ENCODE data around the gene ANKRD50. TPM values are rescaled to one million over a fixed set of nuclear protein-coding genes. Genes with fewer than 3 reads are reported as not detected.

The ANKRD50 gene
- total RNA-seq, 1 donor from 2014 or later = 114 TPM

DNA sequence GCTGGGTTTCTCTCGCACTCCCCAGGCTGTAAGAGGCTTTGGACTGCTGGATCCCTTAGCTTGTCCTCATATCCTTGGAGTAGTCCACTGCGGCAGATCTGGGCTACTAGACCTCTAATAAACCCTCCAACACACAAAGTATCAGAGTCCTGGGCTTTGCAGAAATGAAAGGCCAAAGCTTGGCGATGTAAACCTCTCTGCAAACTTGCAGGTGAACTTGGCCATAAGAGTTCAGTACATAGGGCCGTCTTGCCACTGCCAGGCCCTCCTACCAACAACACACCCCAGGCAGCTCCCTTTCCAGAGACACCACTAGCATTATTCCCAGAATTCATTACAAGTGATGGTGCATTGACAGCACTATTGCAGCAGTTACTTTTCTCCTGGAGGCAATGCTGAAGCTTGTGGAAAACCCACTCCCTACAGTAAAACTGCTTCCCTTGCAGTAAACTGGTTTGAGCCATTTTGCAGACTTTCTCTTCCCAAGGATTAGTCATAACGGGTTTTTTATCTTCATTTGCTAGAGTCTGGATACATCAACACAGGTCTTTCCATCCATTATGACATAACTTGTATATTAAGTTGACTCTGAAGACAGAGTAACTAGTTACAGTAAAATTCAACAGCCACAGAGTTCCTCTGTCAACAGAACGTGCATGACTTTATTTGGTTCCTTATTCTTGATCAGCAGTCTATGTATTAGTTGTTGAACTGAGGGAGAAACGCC is 2.4 kb downstream of the ANKRD50 start:
- no peak for DNase-seq

DNA sequence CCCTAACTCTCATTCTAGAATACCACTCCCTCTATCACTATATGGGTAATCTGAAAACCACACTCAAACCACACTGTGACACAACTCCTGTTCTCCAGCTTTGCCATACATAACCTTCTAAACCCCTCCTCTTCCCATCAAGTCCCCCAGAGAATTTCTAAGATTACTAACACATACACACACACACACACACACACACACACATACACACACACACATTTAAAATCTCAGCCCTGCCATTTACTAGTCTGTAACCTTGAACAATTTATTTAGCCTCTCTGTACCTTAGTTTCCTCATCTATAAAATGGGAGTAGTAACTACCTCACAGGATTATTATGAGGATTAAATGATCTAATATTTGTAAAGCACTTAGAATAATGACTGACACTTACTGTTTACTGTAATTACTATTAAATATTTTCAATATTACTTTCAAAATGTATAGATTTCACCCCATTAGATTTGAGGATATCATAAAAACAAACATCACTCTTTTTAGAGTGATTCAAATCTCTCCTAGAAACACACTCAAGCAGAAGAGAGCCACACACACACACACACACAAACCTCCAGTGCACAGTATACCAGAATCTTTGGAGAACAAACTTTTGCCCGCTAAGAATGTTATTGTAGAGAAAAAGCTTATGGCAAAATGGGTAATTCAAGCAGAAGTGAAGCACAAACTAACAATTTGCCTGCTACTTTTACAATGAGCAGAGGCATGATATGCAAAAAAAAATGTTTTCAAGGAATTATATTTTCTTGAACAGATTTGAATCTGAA is 3.8 kb downstream of the ANKRD50 start:
- DNase-seq = no peak

DNA sequence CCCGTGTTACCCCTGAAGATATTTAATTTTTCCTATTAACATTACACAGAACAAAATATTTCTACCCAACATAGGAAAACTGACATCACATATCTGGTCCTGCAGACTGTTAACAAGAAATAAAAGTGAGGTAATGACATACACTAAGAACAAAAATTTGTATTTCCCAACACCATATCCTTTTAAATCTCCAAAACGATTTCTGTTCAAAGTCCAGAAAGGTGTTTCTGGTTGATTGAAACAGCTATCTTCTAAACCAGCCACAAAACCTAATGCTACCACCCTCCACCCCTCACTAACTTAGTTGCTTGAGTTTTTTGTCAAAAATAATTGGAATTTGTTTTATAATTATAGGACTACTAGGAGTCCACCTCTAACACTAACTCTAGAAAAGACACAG is 7.1 kb downstream of the ANKRD50 start:
- no peak for DNase-seq

DNA sequence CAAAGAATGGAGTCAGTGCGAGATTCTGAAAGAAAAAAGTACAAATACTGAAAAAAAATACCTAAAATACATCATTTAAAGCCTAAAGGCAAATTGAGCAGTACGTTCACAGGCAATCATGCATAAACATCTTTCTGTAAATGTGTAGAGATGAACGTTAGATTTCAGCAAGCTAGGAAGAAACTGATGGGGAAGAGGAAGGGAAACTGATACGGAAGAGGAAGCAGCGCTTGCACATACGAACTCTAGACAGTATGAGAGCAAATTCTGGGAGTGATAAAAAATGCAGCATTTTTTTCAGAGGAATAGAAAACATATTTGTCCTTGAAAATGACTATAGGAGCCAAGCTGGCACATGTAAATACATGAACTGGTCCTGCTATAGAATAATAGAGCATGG is 9.4 kb downstream of the ANKRD50 start:
- DNase-seq = no peak

DNA sequence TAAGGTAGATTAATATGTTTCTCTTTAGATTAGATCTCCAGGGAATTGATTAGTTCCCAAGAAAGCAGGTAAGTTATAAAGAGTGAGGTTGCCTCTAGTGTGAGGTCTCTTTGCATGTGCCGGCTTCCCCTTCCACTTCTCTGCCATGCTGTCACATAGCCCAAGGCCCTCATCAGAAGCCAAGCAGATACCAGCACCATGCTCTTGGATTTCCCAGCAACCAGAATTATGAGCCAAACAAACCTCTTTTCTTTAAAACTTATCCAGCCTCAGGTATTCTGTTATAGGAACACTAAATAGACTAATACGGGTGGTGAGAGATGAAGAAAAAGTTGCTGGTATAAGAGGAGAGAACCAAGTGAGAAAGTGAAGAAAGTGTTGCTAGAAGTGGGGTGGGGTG is 15.1 kb downstream of the ANKRD50 start:
- DNase-seq = no peak

DNA sequence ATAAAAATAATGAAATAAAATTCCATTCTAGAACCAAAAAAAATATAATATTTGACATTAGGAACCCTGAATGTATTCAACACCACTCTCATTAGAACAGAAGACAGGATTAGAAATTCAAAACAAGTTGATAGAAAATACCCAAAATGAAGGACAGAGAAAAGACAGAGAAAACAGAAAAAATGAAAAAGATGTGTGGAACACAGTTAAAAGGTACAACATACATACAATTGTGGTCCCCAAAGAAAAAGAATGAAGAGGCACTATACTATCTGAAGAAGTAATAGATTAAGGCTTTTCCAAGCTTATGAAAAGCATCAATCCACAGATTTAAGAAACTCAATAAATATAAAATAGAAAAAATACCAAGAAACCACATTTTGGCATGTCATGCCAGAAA is 16.4 kb downstream of the ANKRD50 start:
- DNase-seq = no peak

DNA sequence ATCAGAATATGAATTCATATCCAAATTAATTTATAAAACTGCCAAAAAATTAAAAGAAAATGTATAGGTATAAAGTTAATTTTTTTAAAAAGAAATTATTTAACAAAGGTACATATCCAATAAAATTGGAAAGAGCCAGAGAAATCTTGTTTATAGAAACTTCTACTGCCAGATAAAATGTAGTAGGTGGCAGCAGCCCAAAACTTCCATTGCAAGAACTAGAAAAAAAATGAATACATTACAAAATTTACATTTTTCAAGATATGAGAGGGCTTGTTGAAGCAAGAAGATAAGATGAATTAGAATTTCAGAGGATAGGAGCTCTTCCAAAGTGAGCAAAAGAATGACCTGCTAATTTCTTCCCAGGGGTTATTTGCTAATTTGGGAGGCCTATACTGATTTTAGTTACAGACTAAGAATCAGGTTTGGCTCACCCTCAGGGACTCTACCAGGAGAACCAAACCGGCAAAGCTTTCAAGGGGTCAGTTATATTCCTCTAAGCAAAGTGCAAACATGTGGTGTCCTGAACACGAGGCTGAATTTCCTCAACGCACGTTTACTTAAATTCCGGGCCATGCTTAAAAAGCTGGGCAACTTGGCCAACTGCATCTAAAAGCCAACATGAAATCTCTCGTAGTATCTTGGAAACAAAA is 17.5 kb downstream of the ANKRD50 start:
- no peak for DNase-seq

DNA sequence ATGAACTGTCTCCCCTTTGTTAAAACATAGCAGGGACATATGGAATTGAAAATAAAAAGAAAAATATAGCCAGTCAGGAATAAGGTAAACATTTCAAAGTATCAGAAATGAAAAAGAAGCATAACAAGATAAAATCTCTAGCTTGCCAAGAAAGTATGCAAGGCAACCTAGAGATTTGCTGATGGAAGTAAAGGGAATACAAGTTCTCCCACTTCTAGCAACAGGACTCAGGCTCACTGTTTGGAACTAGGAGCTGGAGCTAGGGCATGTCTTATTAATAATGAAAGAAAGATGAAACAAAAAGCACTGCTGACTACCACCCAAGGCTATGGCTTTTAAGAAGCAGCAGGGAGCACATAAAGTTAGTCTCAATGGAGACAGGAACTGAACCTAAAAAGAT is 18.2 kb downstream of the ANKRD50 start:
- no peak for DNase-seq

DNA sequence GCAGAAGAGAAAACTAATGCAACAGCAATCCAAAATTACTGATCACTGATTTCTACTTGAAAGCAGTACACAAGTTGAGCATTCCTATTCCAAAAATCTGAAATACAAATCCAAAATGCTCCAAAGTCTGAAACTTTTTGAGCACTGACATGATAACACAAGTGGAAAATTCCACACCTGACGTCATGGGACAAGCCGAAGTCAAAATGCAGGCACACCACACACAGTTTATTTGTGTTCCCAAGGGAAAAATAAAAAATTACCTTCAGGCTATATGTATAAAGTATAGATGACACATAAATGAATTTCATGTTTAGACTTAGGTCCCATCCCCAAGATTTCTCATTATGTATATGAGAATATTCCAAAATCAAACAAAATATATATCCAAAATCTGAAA is 20.7 kb downstream of the ANKRD50 start:
- DNase-seq = no peak

DNA sequence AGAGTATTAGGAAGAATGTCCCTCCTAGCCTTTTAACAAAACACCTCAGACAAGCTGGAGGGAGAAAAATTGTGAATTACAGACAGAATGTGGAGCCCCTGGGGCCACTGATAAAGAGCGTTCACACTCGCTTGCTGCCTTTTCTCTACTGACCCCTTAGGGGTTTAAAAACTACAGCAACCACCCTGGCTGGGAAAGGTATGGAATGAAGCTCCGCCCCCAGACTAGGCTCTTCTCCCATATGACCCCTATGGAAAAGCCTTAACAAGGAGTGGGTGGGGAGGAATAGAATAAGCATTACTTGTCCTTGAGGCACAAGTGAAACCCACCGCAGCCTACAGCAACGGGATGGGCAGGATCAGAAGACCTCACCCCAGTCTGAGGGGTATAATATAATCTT is 26.3 kb downstream of the ANKRD50 start:
- DNase-seq = no peak

DNA sequence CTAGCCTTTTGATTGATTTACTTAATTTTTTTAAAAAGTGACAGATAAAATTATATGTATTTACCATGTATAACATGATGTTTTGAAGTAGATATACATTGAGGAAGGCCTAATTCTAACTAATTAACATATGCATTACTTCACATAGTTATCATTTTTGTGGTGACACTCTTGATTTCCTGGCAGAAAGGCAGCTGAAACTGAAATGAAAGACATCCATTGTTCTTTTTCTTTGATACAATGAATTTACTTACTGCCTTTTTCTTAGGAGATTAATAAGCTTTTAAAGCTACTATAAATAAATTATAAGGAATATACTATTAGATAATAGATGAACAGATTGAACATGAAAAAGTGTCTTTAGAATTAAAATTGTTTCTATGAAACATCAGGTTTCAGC is 26.7 kb downstream of the ANKRD50 start:
- DNase-seq = no peak

DNA sequence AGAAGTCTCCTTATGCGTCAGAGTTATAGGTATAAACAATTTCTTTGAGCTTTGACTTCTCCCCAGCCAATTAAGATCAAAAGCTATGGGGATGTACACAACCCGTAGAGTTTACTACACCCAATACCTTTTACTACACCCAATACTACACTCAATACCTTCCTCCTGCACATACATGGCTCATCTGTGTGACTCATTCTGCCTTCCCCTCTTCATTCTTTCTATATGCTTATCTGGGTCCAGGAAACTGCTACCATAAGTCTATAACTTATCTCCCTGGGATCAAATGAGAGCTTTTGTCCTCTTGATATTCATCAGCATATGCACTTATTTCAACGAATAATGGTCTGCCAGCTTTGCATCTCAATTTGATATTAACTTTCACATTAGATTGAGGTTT is 28.2 kb downstream of the ANKRD50 start:
- DNase-seq = no peak

DNA sequence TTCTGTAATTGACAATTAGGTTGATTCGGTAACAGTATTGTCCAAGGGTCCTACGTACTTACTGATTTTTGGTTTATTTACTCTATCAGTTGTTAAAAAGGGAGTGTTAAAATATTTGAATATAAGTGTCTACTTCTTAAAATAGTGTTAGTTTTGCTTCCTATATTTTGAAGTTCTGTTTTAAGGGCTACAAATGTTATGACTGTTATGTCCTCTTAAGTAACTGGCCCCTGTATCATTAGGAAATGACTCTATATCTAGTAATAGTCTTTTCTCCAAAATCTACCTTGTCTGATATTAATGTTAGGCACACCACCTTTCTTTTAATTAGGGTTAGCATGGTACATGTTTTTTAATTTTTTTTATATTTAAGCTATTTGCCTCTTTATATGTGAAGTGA is 30.1 kb downstream of the ANKRD50 start:
- no peak for DNase-seq

DNA sequence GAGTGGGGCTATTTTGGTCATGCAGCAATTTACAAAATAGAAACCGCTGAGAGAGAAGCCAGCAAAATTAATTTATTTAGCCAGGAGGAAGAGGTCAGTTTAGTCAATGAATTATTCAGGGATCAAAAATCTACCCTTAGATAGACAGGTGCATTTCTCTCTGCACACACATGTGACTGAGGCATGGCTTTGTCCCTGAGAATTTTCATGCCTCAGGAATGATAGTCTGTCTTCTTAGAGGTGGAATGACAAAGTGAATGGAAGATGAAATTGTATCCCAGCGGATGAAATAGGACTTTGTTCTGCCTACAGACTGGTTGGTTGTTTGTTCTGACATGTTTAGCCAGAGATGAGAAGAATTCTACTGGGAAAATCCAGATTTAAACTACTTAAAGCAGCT is 46.0 kb downstream of the ANKRD50 start:
- DNase-seq = no peak

DNA sequence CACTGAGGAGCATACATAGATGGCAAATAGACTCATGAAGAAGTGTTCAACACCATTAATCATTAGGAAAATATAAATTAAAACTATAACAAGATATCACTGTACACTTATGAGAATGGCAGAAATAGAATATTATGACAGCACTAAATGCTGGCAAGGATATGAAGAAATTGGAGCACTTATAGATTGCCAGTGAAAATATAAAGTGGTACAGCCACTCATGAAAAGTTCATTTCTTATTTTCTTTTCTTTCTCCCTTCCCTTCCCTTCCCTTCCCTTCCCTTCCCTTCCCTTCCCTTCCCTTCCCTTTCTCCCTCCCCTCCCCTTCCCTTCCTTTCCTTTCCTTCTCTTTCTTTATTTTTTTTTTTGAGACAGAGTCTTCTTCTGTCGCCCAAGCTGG is 53.7 kb downstream of the ANKRD50 start:
- DNase-seq = no peak

DNA sequence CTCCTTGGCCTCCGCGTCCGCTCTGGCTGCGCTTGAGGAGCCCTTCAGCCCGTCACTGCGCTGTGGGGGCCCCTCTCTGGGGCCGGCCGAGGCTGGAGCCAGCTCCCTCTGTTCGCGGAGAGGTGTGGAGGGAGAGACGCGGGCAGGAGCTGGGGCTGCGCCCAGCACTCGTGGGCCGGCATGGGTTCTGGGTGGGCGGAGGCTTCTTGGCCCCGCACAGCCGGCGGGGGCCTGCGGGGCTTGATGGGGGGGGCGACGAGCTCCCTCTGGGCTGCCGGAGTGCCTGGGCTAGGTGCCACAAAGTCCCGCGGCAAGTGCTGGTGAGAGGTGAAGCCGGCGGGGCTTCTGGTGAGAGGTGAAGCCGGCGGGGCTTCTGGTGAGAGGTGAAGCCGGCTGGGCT is 61.9 kb downstream of the ANKRD50 start:
- DNase-seq = no peak

DNA sequence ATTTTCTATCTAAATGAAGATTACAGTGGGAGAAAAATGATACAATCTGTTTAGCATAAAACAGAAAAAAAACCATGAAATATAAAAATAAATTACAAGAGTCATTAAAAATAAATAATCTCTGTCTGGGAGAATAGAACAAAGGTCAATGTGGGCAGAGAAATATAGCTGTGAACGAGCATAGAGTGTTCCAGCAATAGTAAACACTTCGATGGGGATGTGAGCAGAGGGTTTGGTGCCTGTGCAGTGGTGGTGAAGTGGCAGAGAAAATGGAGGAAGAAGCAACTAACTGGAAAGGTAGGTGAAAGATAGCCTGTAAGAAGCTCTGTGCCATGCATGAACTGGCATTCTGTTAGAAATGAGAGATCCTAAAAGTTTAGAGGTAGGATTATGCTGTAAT is 64.9 kb downstream of the ANKRD50 start:
- no peak for DNase-seq

DNA sequence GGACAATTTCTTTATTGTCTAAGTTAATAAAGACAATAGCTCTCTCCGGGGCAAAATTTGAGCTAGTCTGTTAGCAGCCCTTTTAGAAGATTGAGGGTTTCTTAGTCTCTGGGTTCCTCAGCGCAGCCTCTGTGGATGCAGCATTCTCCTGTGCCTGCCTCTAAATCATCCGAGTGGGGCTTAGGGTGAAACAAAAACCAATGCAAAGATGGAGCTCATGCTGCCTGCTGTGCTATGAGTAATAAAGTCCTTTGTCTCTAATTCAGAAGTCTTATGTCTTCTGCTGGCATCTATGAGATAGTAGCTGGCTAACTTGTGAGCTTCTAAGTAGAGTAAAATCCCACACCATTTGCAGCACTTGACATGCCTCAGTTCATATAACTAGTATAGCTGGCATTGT is 67.9 kb downstream of the ANKRD50 start:
- DNase-seq = no peak

DNA sequence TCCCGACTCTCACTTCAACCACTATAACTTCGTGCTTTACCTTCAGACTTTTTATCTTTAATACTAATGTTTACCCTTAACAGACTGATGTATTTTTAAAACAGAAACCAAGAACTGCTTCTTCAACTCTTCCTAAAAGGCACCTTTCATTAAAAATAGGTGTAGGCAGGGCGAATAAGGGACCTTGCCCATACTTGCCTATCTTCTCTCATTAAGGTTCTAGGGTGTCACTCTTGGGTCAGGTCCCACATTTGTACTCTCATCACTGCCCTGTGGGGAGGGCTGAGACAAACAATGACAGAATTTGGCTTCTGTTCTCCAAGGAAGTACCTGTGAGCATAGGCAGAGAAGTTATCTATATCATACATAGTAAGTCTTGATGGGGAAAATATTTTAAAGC is 69.7 kb downstream of the ANKRD50 start:
- no peak for DNase-seq

DNA sequence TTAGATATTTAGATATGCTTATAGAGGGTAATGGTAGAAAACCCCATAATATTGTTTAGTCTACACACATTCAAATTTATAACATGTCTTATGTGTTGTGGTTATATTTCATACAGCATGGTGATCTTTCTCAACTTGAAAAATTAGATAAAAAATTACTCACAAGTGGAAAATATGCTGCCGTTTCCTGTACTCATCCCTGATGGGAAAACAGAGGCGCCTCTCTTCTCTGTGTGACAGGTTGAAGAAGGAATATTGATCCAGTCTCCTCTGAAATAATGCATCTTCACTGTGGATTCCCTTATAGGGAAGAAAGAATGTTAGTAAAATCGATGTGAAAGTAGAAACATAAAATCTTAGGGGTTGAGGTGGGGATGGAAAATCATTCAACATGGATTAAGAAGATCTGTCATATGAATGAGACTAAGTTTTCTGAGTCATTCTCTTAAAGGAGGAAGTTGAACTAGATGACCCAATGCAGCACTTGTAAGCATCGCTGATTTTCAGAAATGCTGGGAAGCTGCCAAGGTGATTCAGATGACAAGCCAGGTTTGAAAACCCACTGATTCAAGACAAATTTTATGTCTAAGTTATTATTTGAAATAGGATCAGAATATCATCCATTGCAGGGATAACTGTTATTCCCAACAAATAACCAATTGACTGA is 70.7 kb downstream of the ANKRD50 start:
- no peak for DNase-seq

DNA sequence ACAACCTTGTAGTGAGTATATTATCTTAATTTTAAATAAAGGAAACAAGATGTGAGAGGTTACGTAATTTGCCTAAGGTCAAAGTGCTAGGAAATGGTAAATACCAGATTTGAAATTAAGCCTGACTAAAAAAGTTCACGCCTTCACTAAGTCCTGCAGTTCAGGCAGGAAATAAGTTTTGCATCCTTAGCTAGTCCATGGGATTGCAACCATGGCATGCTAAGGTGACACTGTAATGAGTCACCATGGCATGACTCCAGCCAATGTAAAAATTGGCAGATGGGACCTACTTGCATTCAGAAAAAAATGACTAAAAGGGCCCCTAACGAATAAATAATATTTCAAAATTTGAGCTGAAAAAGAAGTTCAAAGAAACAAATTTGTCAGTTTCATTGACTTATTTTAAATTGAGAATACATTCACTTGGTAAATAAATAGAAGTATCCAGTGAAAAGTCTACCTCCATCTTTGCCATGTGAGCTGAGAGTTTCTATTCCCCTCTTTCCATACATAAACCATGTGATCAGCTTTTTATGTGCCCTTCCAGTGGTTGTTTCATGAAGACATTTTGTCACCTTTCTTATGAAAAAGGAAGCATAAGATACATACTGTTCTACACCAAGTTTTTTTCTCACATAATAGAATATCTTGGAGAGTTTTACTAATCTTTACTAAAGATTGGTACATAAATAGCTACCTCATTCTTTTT is 72.4 kb downstream of the ANKRD50 start:
- DNase-seq = no peak

DNA sequence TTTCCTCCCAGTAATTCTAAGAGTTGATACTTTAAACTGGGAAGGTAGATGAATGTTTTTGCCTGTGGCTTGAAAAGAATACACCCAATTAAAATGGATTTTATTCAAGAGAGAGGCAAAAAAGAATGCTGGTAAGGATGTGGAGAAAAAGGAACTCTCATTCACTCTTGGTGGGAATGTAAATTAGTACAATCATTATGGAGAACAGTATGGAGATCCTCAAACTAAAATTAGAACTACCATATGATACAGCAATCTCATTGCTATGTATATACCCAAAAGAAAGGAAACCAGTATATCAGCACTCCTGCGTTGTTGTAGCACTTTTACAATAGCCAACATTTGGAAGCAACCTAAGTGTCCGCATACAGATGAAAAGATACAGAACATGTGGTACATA is 75.2 kb downstream of the ANKRD50 start:
- DNase-seq = no peak

Data from occipital lobe (tissue), 2 donors.